Peyer's patch (tissue), 4 donors: ENCODE measurements around the gene IQCB1.

Experiments
- POLR2A ChIP-seq, 2 donors: fragments of 450-650 bp; IDR thresholded peaks; one replicate each; pipeline ENCODE4 v1.5.1; 2017; ENCODE audit warnings: antibody characterized with exemption in 2 of 2, mild to moderate bottlenecking in 2 of 2, moderate library complexity in 2 of 2
- TF ChIP-seq, protein P1 (sequence below), 6 experiments: fragments of 450-650 bp in 4 of 6; fragments of 200-600 bp in 2 of 6; sonication (generic) in 1 of 6; IDR thresholded peaks; one replicate each; pipeline ENCODE4 v1.5.1; 2017 to 2019; ENCODE audit warnings: antibody characterized with exemption in 6 of 6, mild to moderate bottlenecking in 3 of 6, moderate library complexity in 1 of 6

GRCh38 chr3:121821421-121822199 is 13.2 kb downstream of the IQCB1 start:
- TF ChIP-seq, protein P1, sequence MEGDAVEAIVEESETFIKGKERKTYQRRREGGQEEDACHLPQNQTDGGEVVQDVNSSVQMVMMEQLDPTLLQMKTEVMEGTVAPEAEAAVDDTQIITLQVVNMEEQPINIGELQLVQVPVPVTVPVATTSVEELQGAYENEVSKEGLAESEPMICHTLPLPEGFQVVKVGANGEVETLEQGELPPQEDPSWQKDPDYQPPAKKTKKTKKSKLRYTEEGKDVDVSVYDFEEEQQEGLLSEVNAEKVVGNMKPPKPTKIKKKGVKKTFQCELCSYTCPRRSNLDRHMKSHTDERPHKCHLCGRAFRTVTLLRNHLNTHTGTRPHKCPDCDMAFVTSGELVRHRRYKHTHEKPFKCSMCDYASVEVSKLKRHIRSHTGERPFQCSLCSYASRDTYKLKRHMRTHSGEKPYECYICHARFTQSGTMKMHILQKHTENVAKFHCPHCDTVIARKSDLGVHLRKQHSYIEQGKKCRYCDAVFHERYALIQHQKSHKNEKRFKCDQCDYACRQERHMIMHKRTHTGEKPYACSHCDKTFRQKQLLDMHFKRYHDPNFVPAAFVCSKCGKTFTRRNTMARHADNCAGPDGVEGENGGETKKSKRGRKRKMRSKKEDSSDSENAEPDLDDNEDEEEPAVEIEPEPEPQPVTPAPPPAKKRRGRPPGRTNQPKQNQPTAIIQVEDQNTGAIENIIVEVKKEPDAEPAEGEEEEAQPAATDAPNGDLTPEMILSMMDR (IDR thresholded peaks at IDR 0.05) = no peak
- no peak for TF ChIP-seq POLR2A (IDR thresholded peaks at IDR 0.05)
